ENCODE data around the gene PLEKHA4.

GRCh38 chr19:48819366-48819816 is 49.0 kb downstream of the PLEKHA4 start:
- no peak for TF ChIP-seq CREB1 (CRISPR knock-in tag; IDR thresholded peaks at IDR 0.05; ENCODE audit: low read depth)
- TF ChIP-seq CTCF (conservative IDR thresholded peaks at IDR 0.05; ENCODE audit: low read depth in 2 of 2) = no peak
- TF ChIP-seq REST (IDR thresholded peaks at IDR 0.05; ENCODE audit: unreplicated experiment) = no peak
- no peak for TF ChIP-seq EZH2 (IDR thresholded peaks at IDR 0.05; ENCODE audit: low read depth, unreplicated experiment)
- no peak for TF ChIP-seq POLR2AphosphoS5 (IDR thresholded peaks at IDR 0.05; ENCODE audit: low read depth)
- TF ChIP-seq EZH2phosphoT487 (IDR thresholded peaks at IDR 0.05; ENCODE audit: unreplicated experiment) = no peak
- TF ChIP-seq JUNB (IDR thresholded peaks at IDR 0.05; ENCODE audit: unreplicated experiment) = no peak
- TF ChIP-seq ZNF462 (CRISPR knock-in tag; IDR thresholded peaks at IDR 0.05) = no peak
